Muscle layer of colon (tissue), 2 donors: ENCODE measurements around the gene RAB26.
"Not testable (repeated sequence)": the region's sequence is repeated elsewhere in the genome, so short reads cannot be mapped to it uniquely, and the experiment has no call there.

ENCODE experiments used
- H3K27ac ChIP-seq: one replicate; pipeline ENCODE4 v1.7.0; 2013; ENCODE audit warnings: low read depth, mild to moderate bottlenecking, low read length, moderate library complexity
- H3K27me3 ChIP-seq, 2 donors: one replicate each; pipeline ENCODE4 v1.7.0; 2013; ENCODE audit warnings: low read length in 2 of 2, mild to moderate bottlenecking in 2 of 2; ENCODE audit not compliant: insufficient read depth in 2 of 2, control insufficient read depth in 1 of 2
- H3K36me3 ChIP-seq: one replicate; pipeline ENCODE4 v1.7.0; 2013; ENCODE audit warnings: mild to moderate bottlenecking, low read length; ENCODE audit not compliant: insufficient read depth
- H3K4me1 ChIP-seq: one replicate; pipeline ENCODE4 v1.7.0; 2013; ENCODE audit warnings: mild to moderate bottlenecking, low read length; ENCODE audit not compliant: insufficient read depth
- H3K4me3 ChIP-seq, 2 donors: one replicate each; pipeline ENCODE4 v1.7.0; 2013; ENCODE audit warnings: low read length in 2 of 2, low read depth in 1 of 2, mild to moderate bottlenecking in 1 of 2, moderate library complexity in 1 of 2
- H3K9ac ChIP-seq: one replicate; pipeline ENCODE4 v1.7.0; 2013; ENCODE audit warnings: low read length
- H3K9me3 ChIP-seq: one replicate; pipeline ENCODE4 v1.7.0; 2013; ENCODE audit warnings: mild to moderate bottlenecking, low read length
- donor health status: abdominal sarcoma.
- donor health status: Adenocarcinoma of cecum.

RAB26 gene

GRCh38 chr16:2147981-2148671, at the start of gene RAB26:
Gene RAB26, plus strand, starts transcription at chr16:2148625. Its CDS starts 159 bp downstream, at chr16:2148784.
- no peaks in the 10 kb centered on the region for H3K9me3 ChIP-seq
- peak within 1 kb of the TSS in 1 of 2 donors; percentile 54 for H3K4me3 ChIP-seq
- H3K27me3 ChIP-seq: no peaks in the 10 kb centered on the region
- H3K9ac ChIP-seq: no peak within 1 kb of the TSS
- H3K4me1 ChIP-seq: peaks cover 48% of the 10 kb centered on the region
- peak within 1 kb of the TSS; percentile 82 for H3K27ac ChIP-seq
- peaks cover 5% of the 10 kb centered on the region for H3K36me3 ChIP-seq

- H3K9me3 ChIP-seq, H3K9ac ChIP-seq, H3K4me1 ChIP-seq, H3K27me3 ChIP-seq, H3K36me3 ChIP-seq, H3K27ac ChIP-seq, H3K4me3 ChIP-seq: not testable (repeated sequence)
Measured at GRCh38 chr16:2101581-2101980, 46.8 kb upstream of the RAB26 start.

GRCh38 chr16:2102471-2102870, 46.0 kb upstream of the RAB26 start:
- Histone ChIP-seq H3K27ac (no peak overlapping the region), H3K9me3 (no peaks in the 10 kb centered on the region), H3K9ac (no peak overlapping the region), H3K27me3 (no peaks in the 10 kb centered on the region), H3K4me1 (no peaks in the 10 kb centered on the region), H3K36me3 (peaks cover 8% of the 10 kb centered on the region), H3K4me3 (no peak overlapping the region)

- not testable (repeated sequence) for H3K9ac ChIP-seq, H3K36me3 ChIP-seq, H3K4me1 ChIP-seq, H3K4me3 ChIP-seq, H3K27me3 ChIP-seq, H3K9me3 ChIP-seq, H3K27ac ChIP-seq
Measured at GRCh38 chr16:2104464-2104863, 44.0 kb upstream of the RAB26 start.

- not testable (repeated sequence) for H3K4me1 ChIP-seq, H3K36me3 ChIP-seq, H3K9ac ChIP-seq, H3K9me3 ChIP-seq, H3K27me3 ChIP-seq, H3K27ac ChIP-seq, H3K4me3 ChIP-seq
Measured at GRCh38 chr16:2105291-2105690, 43.1 kb upstream of the RAB26 start.

- H3K4me1 ChIP-seq, H3K9ac ChIP-seq, H3K9me3 ChIP-seq, H3K27ac ChIP-seq, H3K36me3 ChIP-seq, H3K4me3 ChIP-seq, H3K27me3 ChIP-seq: not testable (repeated sequence)
Measured at GRCh38 chr16:2105769-2106168, 42.7 kb upstream of the RAB26 start.

GRCh38 chr16:2106211-2106610, 42.2 kb upstream of the RAB26 start:
- not testable (repeated sequence) for H3K27me3 ChIP-seq, H3K27ac ChIP-seq, H3K4me3 ChIP-seq, H3K36me3 ChIP-seq, H3K4me1 ChIP-seq, H3K9me3 ChIP-seq, H3K9ac ChIP-seq

- not testable (repeated sequence) for H3K4me1 ChIP-seq, H3K9me3 ChIP-seq, H3K27me3 ChIP-seq, H3K27ac ChIP-seq, H3K36me3 ChIP-seq, H3K9ac ChIP-seq, H3K4me3 ChIP-seq
Measured at GRCh38 chr16:2107121-2107790, 41.2 kb upstream of the RAB26 start.

GRCh38 chr16:2107791-2108125, 40.7 kb upstream of the RAB26 start:
- not testable (repeated sequence) for H3K4me3 ChIP-seq, H3K9ac ChIP-seq, H3K27ac ChIP-seq, H3K36me3 ChIP-seq, H3K4me1 ChIP-seq, H3K27me3 ChIP-seq, H3K9me3 ChIP-seq

GRCh38 chr16:2108446-2109270, 39.8 kb upstream of the RAB26 start:
- H3K9ac ChIP-seq, H3K27me3 ChIP-seq, H3K27ac ChIP-seq, H3K36me3 ChIP-seq, H3K9me3 ChIP-seq, H3K4me3 ChIP-seq, H3K4me1 ChIP-seq: not testable (repeated sequence)

- H3K4me3 ChIP-seq, H3K9me3 ChIP-seq, H3K36me3 ChIP-seq, H3K27ac ChIP-seq, H3K27me3 ChIP-seq, H3K4me1 ChIP-seq, H3K9ac ChIP-seq: not testable (repeated sequence)
Measured at GRCh38 chr16:2109271-2109580, 39.2 kb upstream of the RAB26 start.

- not testable (repeated sequence) for H3K4me3 ChIP-seq, H3K27ac ChIP-seq, H3K4me1 ChIP-seq, H3K9ac ChIP-seq, H3K36me3 ChIP-seq, H3K27me3 ChIP-seq, H3K9me3 ChIP-seq
Measured at GRCh38 chr16:2109872-2110271, 38.6 kb upstream of the RAB26 start.
